IMR-90 (cell line): ENCODE data around the gene ADARB2. TPM values are rescaled to one million over a fixed set of nuclear protein-coding genes. Genes with fewer than 3 reads are reported as not detected.

Experiments used
- ATAC-seq: fragments of 200-7000 bp; cut with Tn5 transposase; 2 replicates; pipeline ENCODE4 v1.9.1; 2020; ENCODE audit warnings: low read depth, mild to moderate bottlenecking, moderate library complexity
- BruUV-seq: library from RNA; stranded (reverse); fragments of 400-500 nt; replicated peaks from 2 replicates; lab custom pipeline; 2021; lab: Mats Ljungman, UMichigan
- CTCF ChIA-PET: fragments of 300-600 bp; formaldehyde crosslinking; extraction: SDS; loops from one replicate; lab custom pipeline; 2021; ENCODE audit warnings: antibody characterized with exemption; lab: Yijun Ruan, JAX
- POLR2A ChIA-PET: fragments of 300-600 bp; sonication (Branson Sonifier 250); formaldehyde crosslinking; loops from one replicate; lab custom pipeline; 2022; ENCODE audit warnings: antibody characterized with exemption; ENCODE audit not compliant: unreplicated experiment; lab: Charles Lee
- DNase-seq: peaks from one replicate; pipeline ENCODE4 v3.0.0; 2013
- H2AFZ ChIP-seq: replicated peaks from 2 replicates; pipeline ENCODE3; 2013; ENCODE audit warnings: low read length, mild to moderate bottlenecking; ENCODE audit not compliant: poor library complexity
- H2AK5ac ChIP-seq: 2 replicates; pipeline ENCODE4 v1.6.1; 2013; ENCODE audit warnings: low read depth, low read length, inconsistent platforms
- H2AK9ac ChIP-seq: replicated peaks from 2 replicates; pipeline ENCODE3; 2013; ENCODE audit warnings: mild to moderate bottlenecking, low read depth, low read length, moderate library complexity; ENCODE audit not compliant: poor library complexity
- H2BK120ac ChIP-seq: 2 replicates; pipeline ENCODE4 v1.6.1; 2013; ENCODE audit warnings: low read depth, low read length, inconsistent platforms
- H2BK15ac ChIP-seq: 3 replicates; pipeline ENCODE4 v1.6.1; 2013; ENCODE audit warnings: low read depth, low read length, inconsistent platforms
- H2BK20ac ChIP-seq: 2 replicates; pipeline ENCODE4 v1.6.1; 2013; ENCODE audit warnings: low read depth, mild to moderate bottlenecking, inconsistent platforms, low read length, moderate library complexity
- H2BK5ac ChIP-seq: 2 replicates; pipeline ENCODE4 v1.6.1; 2013; ENCODE audit warnings: mild to moderate bottlenecking, low read depth, low read length, inconsistent platforms; ENCODE audit not compliant: poor library complexity, severe bottlenecking
- H3K14ac ChIP-seq: replicated peaks from 2 replicates; pipeline ENCODE4 v1.6.1; 2013; ENCODE audit warnings: low read depth, low read length, inconsistent platforms
- H3K18ac ChIP-seq: 2 replicates; pipeline ENCODE4 v1.6.1; 2013; ENCODE audit warnings: low read depth, low read length, control low read depth
- H3K23ac ChIP-seq: 2 replicates; pipeline ENCODE4 v1.6.1; 2013; ENCODE audit warnings: low read depth, low read length, inconsistent platforms
- H3K27ac ChIP-seq: 2 replicates; pipeline ENCODE4 v1.5.1; 2013; ENCODE audit warnings: mild to moderate bottlenecking, control low read depth, low read length; ENCODE audit not compliant: insufficient read depth
- H3K27me3 ChIP-seq: 2 replicates; pipeline ENCODE4 v1.6.1; 2013; ENCODE audit warnings: low read length; ENCODE audit not compliant: control insufficient read depth, insufficient read depth
- H3K36me3 ChIP-seq: 2 replicates; pipeline ENCODE4 v1.6.1; 2013; ENCODE audit warnings: low read length, mixed read lengths; ENCODE audit not compliant: control insufficient read depth, insufficient read depth
- H3K4ac ChIP-seq: 2 replicates; pipeline ENCODE4 v1.6.1; 2013; ENCODE audit warnings: low read depth, low read length, inconsistent platforms
- H3K4me1 ChIP-seq: 2 replicates; pipeline ENCODE4 v1.6.1; 2013; ENCODE audit warnings: low read length, mixed read lengths; ENCODE audit not compliant: control insufficient read depth, insufficient read depth
- H3K4me2 ChIP-seq: 2 replicates; pipeline ENCODE4 v1.6.1; 2013; ENCODE audit warnings: low read depth, mild to moderate bottlenecking, control low read depth, low read length, moderate library complexity
- H3K4me3 ChIP-seq: 2 replicates; pipeline ENCODE4 v1.5.1; 2013; ENCODE audit warnings: low read depth, mild to moderate bottlenecking, control low read depth, low read length, moderate library complexity; ENCODE audit not compliant: insufficient read depth
- H3K56ac ChIP-seq: 2 replicates; pipeline ENCODE4 v1.6.1; 2013; ENCODE audit warnings: low read length, inconsistent platforms; ENCODE audit not compliant: insufficient read depth; ENCODE audit errors: extremely low read depth
- H3K79me1 ChIP-seq, 2 experiments: 2 replicates each; pipeline ENCODE4 v1.6.1; 2013; ENCODE audit warnings: low read length in 2 of 2, inconsistent platforms in 1 of 2, low read depth in 1 of 2
- H3K9ac ChIP-seq: 2 replicates; pipeline ENCODE4 v1.6.1; 2013; ENCODE audit warnings: low read depth, low read length, control low read depth
- H3K9me1 ChIP-seq: 2 replicates; pipeline ENCODE4 v1.6.1; 2013; ENCODE audit warnings: low read length, inconsistent platforms; ENCODE audit not compliant: insufficient read depth
- H3K9me3 ChIP-seq: 2 replicates; pipeline ENCODE4 v1.6.1; 2013; ENCODE audit warnings: low read length; ENCODE audit not compliant: control insufficient read depth, insufficient read depth
- H4K20me1 ChIP-seq: 2 replicates; pipeline ENCODE4 v1.6.1; 2013; ENCODE audit warnings: low read length, inconsistent platforms; ENCODE audit not compliant: insufficient read depth
- H4K5ac ChIP-seq: 2 replicates; pipeline ENCODE4 v1.6.1; 2013; ENCODE audit warnings: mild to moderate bottlenecking, low read depth, low read length, control low read depth
- H4K8ac ChIP-seq, 2 experiments: 2 replicates each; pipeline ENCODE4 v1.6.1; 2013; ENCODE audit warnings: low read depth in 2 of 2, low read length in 2 of 2, control low read depth in 1 of 2, inconsistent platforms in 1 of 2
- H4K91ac ChIP-seq: 2 replicates; pipeline ENCODE4 v1.6.1; 2013; ENCODE audit warnings: low read depth, low read length, inconsistent platforms; ENCODE audit not compliant: insufficient read depth
- BHLHE40 ChIP-seq: fragments of 150-350 bp; IDR thresholded peaks from 2 replicates; pipeline ENCODE4 v1.6.1; 2016; ENCODE audit warnings: mild to moderate bottlenecking, low read depth, low read length
- CEBPB ChIP-seq: IDR thresholded peaks from 2 replicates; pipeline ENCODE4 v1.6.1; 2012; ENCODE audit warnings: low read depth, low read length, improper control_type of control experiment
- CHD1 ChIP-seq: IDR thresholded peaks from 2 replicates; pipeline ENCODE4 v1.6.1; 2012; ENCODE audit warnings: low read depth, low read length, improper control_type of control experiment
- FOS ChIP-seq: fragments of 150-350 bp; IDR thresholded peaks from 2 replicates; pipeline ENCODE4 v1.6.1; 2016; ENCODE audit warnings: low read depth, low read length
- MAFK ChIP-seq: IDR thresholded peaks from 2 replicates; pipeline ENCODE4 v1.6.1; 2012; ENCODE audit warnings: low read depth, low read length, improper control_type of control experiment
- MAZ ChIP-seq: IDR thresholded peaks from 2 replicates; pipeline ENCODE4 v1.6.1; 2012; ENCODE audit warnings: low read depth, mild to moderate bottlenecking, low read length, improper control_type of control experiment, moderate library complexity, borderline replicate concordance
- MXI1 ChIP-seq: IDR thresholded peaks from 2 replicates; pipeline ENCODE4 v1.6.1; 2012; ENCODE audit warnings: low read depth, mild to moderate bottlenecking, low read length, moderate library complexity, borderline replicate concordance
- NFE2L2 ChIP-seq: fragments of 150-350 bp; IDR thresholded peaks from 2 replicates; pipeline ENCODE4 v1.6.1; 2016; ENCODE audit warnings: low read depth, mild to moderate bottlenecking, low read length
- POLR2A ChIP-seq: IDR thresholded peaks from 2 replicates; pipeline ENCODE4 v1.6.1; 2012; ENCODE audit warnings: mild to moderate bottlenecking, low read depth, low read length
- RAD21 ChIP-seq: IDR thresholded peaks from 2 replicates; pipeline ENCODE4 v1.6.1; 2012; ENCODE audit warnings: low read length, improper control_type of control experiment
- RCOR1 ChIP-seq: IDR thresholded peaks from 2 replicates; pipeline ENCODE4 v1.6.1; 2012; ENCODE audit warnings: mild to moderate bottlenecking, low read length, improper control_type of control experiment; ENCODE audit not compliant: insufficient replicate concordance
- RFX5 ChIP-seq: IDR thresholded peaks from 2 replicates; pipeline ENCODE4 v1.8.0; 2012; ENCODE audit warnings: low read depth, mild to moderate bottlenecking, low read length, moderate library complexity
- SMC3 ChIP-seq: fragments of 150-350 bp; IDR thresholded peaks from 2 replicates; pipeline ENCODE4 v1.6.1; 2016; ENCODE audit warnings: low read depth, mild to moderate bottlenecking, antibody characterized with exemption, low read length, moderate library complexity
- WGBS, 2 experiments: methylation state at CpG; one replicate each; pipeline versions ENCODE4 v1.1.5 to v1.1.7; 2013; ENCODE audit warnings: missing lambda C conversion rate in 2 of 2; ENCODE audit not compliant: insufficient read length in 1 of 2; ENCODE audit errors: extremely low coverage in 2 of 2; 5-methylcytosine and 5-hydroxymethylcytosine counted together
- dilution Hi-C: fragments of 300-500 bp; cut with HindIII; formaldehyde crosslinking; loops from one replicate; pipeline ENCODE4 v1.14.3; 2018; ENCODE audit warnings: low sequenced_read_pairs; ENCODE audit not compliant: unreplicated experiment
- in situ Hi-C: fragments of 300-500 bp; cut with MboI; formaldehyde crosslinking; loops from 3 replicates; pipeline ENCODE4 v1.14.3; 2019; ENCODE audit warnings: low sequenced_read_pairs, inconsistent platforms, mixed read lengths
- intact Hi-C: fragments of 100-400 bp; cut with micrococcal nuclease; formaldehyde crosslinking; loops from 2 replicates; pipeline ENCODE4 v1.10.0; 2022
- polyA plus RNA-seq, 3 experiments: library from polyadenylated mRNA; depleted of rRNA; stranded (reverse); fragments of >200 nt; gene quantifications; 2 replicates each; pipeline ENCODE4 v1.2.3, GENCODE V29; 2012; ENCODE audit warnings: low replicate concordance in 1 of 3
- total RNA-seq: library from RNA; depleted of rRNA; stranded (reverse); fragments of >200 nt; gene quantifications from 2 replicates; pipeline ENCODE4 v1.2.3, GENCODE V29; 2012
- TF ChIP-seq, protein P1 (sequence below): fragments of 150-350 bp; IDR thresholded peaks from 2 replicates; pipeline ENCODE4 v1.6.1; 2016; ENCODE audit warnings: low read depth, mild to moderate bottlenecking, low read length, moderate library complexity, borderline replicate concordance
- TF ChIP-seq, protein P2 (sequence below): conservative IDR thresholded peaks from 2 replicates; pipeline ENCODE4 v1.5.1; 2012; ENCODE audit warnings: mild to moderate bottlenecking, low read depth, low read length, improper control_type of control experiment
- TF ChIP-seq, protein P3 (sequence below): fragments of 150-350 bp; IDR thresholded peaks from 2 replicates; pipeline ENCODE4 v1.6.1; 2017; ENCODE audit warnings: mild to moderate bottlenecking, antibody characterized with exemption, low read length, low read depth

ADARB2 gene
- total and polyA plus RNA-seq, 2 of the 4 experiments (the other 2 are of a cell fraction): not detected

DNA sequence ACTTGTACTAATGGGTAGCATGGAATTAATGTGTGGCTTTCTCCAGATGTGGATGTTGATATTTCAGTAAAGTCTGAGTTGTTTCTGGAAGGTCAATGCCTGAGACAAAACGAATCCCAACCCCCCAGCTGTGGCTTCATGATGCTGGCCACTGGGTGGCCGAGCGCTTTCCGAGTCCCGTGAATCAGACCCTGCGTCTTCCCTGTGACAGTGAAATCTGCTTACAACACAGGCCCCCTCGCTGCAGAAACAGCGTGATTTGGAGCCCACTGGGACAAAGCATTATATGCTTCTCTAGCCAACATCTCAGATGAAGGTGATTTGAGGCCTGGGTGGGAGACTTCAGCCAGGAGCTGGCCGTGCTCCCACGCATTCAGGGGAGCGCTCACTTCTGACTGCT lies 556.5 kb downstream of the ADARB2 start:
- Histone ChIP-seq H2BK5ac (no peak overlapping the region), H4K5ac (no peak overlapping the region), H3K9me1 (no peaks in the 10 kb centered on the region), H3K4ac (no peak overlapping the region), H2BK15ac (no peak overlapping the region), H3K4me1 (no peaks in the 10 kb centered on the region), H2BK20ac (no peak overlapping the region), H3K14ac (no peak overlapping the region), H4K91ac (no peak overlapping the region), H3K4me3 (no peak overlapping the region), H3K27ac (no peak overlapping the region), H3K9me3 (no peaks in the 10 kb centered on the region), H3K4me2 (no peak overlapping the region), H2AFZ (no peak overlapping the region), H2BK120ac (no peak overlapping the region), H3K9ac (no peak overlapping the region), H2AK9ac (no peak overlapping the region), H3K23ac (no peak overlapping the region), H2AK5ac (no peak overlapping the region), H3K18ac (no peak overlapping the region), H3K36me3 (no peaks in the 10 kb centered on the region), H4K20me1 (no peaks in the 10 kb centered on the region), H3K56ac (no peak overlapping the region), H3K27me3 (no peaks in the 10 kb centered on the region; the same call in 1 of the 2 replicates), H4K8ac (no peak overlapping the region), H3K79me1 (no peaks in the 10 kb centered on the region)
- 36% methylated on average over 3 of the region's 11 CpGs; no CpG with 5 or more reads in 1 of the 2 experiments for WGBS, 2 experiments
- in situ Hi-C loops (no loop called here), intact Hi-C loops (no loop called here), dilution Hi-C loops (no loop called here)
- ATAC-seq: no peak
- CTCF ChIA-PET: no interaction called here
- DNase-seq: no peak
- TF ChIP-seq, protein P1, sequence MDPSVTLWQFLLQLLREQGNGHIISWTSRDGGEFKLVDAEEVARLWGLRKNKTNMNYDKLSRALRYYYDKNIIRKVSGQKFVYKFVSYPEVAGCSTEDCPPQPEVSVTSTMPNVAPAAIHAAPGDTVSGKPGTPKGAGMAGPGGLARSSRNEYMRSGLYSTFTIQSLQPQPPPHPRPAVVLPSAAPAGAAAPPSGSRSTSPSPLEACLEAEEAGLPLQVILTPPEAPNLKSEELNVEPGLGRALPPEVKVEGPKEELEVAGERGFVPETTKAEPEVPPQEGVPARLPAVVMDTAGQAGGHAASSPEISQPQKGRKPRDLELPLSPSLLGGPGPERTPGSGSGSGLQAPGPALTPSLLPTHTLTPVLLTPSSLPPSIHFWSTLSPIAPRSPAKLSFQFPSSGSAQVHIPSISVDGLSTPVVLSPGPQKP: no peak
- no peak for TF ChIP-seq BHLHE40
- no peak for TF ChIP-seq MXI1
- no peak for TF ChIP-seq RFX5
- TF ChIP-seq FOS: no peak
- TF ChIP-seq SMC3: no peak
- TF ChIP-seq, protein P2, sequence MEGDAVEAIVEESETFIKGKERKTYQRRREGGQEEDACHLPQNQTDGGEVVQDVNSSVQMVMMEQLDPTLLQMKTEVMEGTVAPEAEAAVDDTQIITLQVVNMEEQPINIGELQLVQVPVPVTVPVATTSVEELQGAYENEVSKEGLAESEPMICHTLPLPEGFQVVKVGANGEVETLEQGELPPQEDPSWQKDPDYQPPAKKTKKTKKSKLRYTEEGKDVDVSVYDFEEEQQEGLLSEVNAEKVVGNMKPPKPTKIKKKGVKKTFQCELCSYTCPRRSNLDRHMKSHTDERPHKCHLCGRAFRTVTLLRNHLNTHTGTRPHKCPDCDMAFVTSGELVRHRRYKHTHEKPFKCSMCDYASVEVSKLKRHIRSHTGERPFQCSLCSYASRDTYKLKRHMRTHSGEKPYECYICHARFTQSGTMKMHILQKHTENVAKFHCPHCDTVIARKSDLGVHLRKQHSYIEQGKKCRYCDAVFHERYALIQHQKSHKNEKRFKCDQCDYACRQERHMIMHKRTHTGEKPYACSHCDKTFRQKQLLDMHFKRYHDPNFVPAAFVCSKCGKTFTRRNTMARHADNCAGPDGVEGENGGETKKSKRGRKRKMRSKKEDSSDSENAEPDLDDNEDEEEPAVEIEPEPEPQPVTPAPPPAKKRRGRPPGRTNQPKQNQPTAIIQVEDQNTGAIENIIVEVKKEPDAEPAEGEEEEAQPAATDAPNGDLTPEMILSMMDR: no peak
- TF ChIP-seq NFE2L2: no peak
- TF ChIP-seq MAFK: no peak
- TF ChIP-seq CHD1: no peak
- TF ChIP-seq, protein P3, sequence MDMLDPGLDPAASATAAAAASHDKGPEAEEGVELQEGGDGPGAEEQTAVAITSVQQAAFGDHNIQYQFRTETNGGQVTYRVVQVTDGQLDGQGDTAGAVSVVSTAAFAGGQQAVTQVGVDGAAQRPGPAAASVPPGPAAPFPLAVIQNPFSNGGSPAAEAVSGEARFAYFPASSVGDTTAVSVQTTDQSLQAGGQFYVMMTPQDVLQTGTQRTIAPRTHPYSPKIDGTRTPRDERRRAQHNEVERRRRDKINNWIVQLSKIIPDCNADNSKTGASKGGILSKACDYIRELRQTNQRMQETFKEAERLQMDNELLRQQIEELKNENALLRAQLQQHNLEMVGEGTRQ: no peak
- no peak for TF ChIP-seq CEBPB
- TF ChIP-seq RCOR1: no peak
- TF ChIP-seq RAD21: no peak
- TF ChIP-seq MAZ: no peak
- no peak for TF ChIP-seq POLR2A
- BruUV-seq: no TSS peak
- POLR2A ChIA-PET: no interaction called here
